IPS-18c (cell line): ENCODE data around the gene NPIPA3.
"Not testable (repeated sequence)": the region's sequence is repeated elsewhere in the genome, so short reads cannot be mapped to it uniquely, and the experiment has no call there.

Experiments used
- H3K4me3 ChIP-seq: 2 replicates; pipeline ENCODE4 v1.7.0; 2013; ENCODE audit warnings: low read depth, mild to moderate bottlenecking, low read length, moderate library complexity; ENCODE audit not compliant: insufficient read depth
- H3K9me3 ChIP-seq: one replicate; pipeline ENCODE4 v1.6.1; 2013; ENCODE audit warnings: mild to moderate bottlenecking, low read length, moderate library complexity; ENCODE audit not compliant: control insufficient read depth, insufficient read depth

NPIPA3 gene

GRCh38 chr16:14733233-14733632 lies 30.0 kb downstream of the NPIPA3 start:
- not testable (repeated sequence) for H3K9me3 ChIP-seq, H3K4me3 ChIP-seq

- H3K4me3 ChIP-seq, H3K9me3 ChIP-seq: not testable (repeated sequence)
Measured at GRCh38 chr16:14740832-14741385, 37.7 kb downstream of the NPIPA3 start.

GRCh38 chr16:14741794-14742193 lies 38.6 kb downstream of the NPIPA3 start:
- H3K9me3 ChIP-seq, H3K4me3 ChIP-seq: not testable (repeated sequence)

DNA sequence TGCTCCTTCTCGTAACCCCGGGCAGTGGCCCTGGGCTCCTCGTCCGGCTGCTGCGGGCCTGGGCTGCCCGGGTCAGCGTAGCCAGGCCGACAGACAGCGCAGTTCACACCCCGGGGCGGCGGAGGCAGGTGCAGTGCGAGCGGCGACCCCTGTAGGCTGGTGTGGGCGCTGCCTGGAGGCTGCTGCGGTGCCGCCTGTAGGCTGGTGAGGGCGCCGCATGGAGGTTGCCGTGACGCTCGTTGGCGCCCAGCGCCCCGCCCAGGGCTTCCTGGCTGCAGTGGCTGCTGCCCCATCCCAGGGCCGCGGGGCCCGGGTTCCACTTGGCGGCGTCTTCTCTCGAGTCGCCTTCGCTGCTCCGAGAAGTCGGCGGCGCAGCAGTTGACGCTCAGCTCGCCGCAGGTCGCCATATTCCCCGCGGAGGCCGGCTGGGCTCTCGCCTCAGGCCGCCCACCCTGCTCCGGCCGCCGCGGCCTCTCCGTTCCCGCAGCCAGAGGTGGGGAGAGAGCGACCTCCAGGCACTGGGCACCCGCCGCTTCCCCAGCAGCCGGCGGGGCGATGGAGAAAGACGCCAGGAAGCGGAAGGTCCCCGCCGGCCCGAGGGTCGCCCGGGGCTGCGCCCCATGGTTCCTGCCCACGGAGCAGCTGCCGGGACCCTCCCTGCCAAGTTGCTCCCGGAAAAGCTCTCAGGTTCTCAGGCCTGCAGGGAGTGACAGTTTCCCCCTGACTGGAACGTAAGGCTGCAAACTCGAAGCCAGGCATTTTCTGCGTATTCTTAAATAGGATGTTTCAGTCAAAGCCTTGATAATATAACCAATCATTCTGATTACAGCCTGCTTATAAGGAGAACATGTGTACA lies 39.3 kb downstream of the NPIPA3 start, which contains the start of gene NPIPA2:
Gene NPIPA2, plus strand, starts transcription at position 261 of the 856 bp plus-strand sequence. CDS start 5,533 bp downstream, outside the sequence.
- not testable (repeated sequence) for H3K9me3 ChIP-seq, H3K4me3 ChIP-seq

DNA sequence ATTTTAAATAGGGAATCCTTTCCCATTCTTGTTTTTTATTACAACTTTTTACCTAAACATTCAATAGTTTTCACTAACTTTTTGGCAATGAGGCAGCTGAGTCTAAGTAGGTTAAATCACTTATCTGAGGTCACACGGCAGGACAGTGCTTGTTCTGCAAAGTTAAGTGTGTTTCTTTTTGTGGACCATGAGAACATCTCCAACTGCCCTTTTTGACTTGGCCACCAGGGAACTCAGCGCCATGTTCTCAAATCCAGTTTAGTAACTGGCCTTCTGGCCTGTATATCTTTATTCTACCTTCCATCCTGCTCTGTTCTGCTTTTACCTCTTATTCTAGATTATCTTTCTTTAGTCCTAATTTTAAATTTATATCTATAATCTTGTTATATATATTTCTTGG lies 70.4 kb downstream of the NPIPA3 start:
- H3K9me3 ChIP-seq, H3K4me3 ChIP-seq: not testable (repeated sequence)

GRCh38 chr16:14775624-14776023 lies 72.4 kb downstream of the NPIPA3 start:
- not testable (repeated sequence) for H3K4me3 ChIP-seq, H3K9me3 ChIP-seq
